Measurements from ENCODE around the gene PLCXD3.

GRCh38 chr5:41508186-41508585 lies 2.2 kb downstream of the PLCXD3 start:
- TF ChIP-seq CTCF (IDR thresholded peaks at IDR 0.05) (no peak), POLR2A (IDR thresholded peaks at IDR 0.05) (no peak), EP300 (IDR thresholded peaks at IDR 0.05) (no peak)

All from upper lobe of left lung (tissue), 4 donors.